HepG2 (cell line): ENCODE results near the gene NCDN. TPM values are rescaled to one million over a fixed set of nuclear protein-coding genes. Genes with fewer than 3 reads are reported as not detected.

ENCODE experiments used
- ATAC-seq: fragments of 200-7000 bp; cut with Tn5 transposase; 3 replicates; pipeline ENCODE4 v1.9.1; 2020; ENCODE audit warnings: mild to moderate bottlenecking, moderate library complexity
- BruUV-seq: library from RNA; stranded (reverse); fragments of 400-500 nt; replicated peaks from 2 replicates; lab custom pipeline; 2021; lab: Mats Ljungman, UMichigan
- CTCF ChIA-PET: fragments of 300-600 bp; formaldehyde crosslinking; extraction: SDS; loops from one replicate; lab custom pipeline; 2021; ENCODE audit warnings: low total read pairs, inconsistent platforms, low intra/inter-chr PET ratio; lab: Yijun Ruan, JAX
- POLR2A ChIA-PET: fragments of 350-600 bp; sonication (Branson Sonifier 250); formaldehyde crosslinking; loops from one replicate; lab custom pipeline; 2020; ENCODE audit warnings: antibody characterized with exemption, inconsistent platforms; lab: Yijun Ruan, JAX
- DNase-seq: peaks from one replicate; pipeline ENCODE4 v3.0.0-alpha.2; 2015; ENCODE audit warnings: low spot score
- FAIRE-seq: peaks from 3 replicates; lab custom pipeline; 2011; peaks lifted over from hg19 to GRCh38; lab: Jason Lieb, UNC
- H2AFZ ChIP-seq: one replicate; pipeline ENCODE4 v1.6.1; 2011; ENCODE audit warnings: low read length, inconsistent platforms
- H3K27ac ChIP-seq: fragments of 300-600 bp; 3 replicates; pipeline ENCODE4 v1.8.0; 2011; ENCODE audit warnings: mixed run types, mild to moderate bottlenecking, mixed read lengths, low read length, inconsistent platforms; ENCODE audit not compliant: insufficient read depth; ENCODE audit errors: extremely low read length
- H3K27me3 ChIP-seq, 2 experiments: fragments of 200-600 bp in 1 of 2; 2 replicates in 1 of 2; 3 replicates in 1 of 2; pipeline versions ENCODE4 v1.6.0 to v1.8.0; 2011; ENCODE audit warnings: low read length in 2 of 2, mild to moderate bottlenecking in 2 of 2, moderate library complexity in 2 of 2, inconsistent platforms in 1 of 2; ENCODE audit not compliant: insufficient read depth in 2 of 2, control insufficient read depth in 1 of 2
- H3K36me3 ChIP-seq, 2 experiments: fragments of 200-600 bp in 1 of 2; replicated peaks in 1 of 2; 2 replicates in 1 of 2; 3 replicates in 1 of 2; pipeline versions ENCODE4 v1.5.1 to v1.8.0; 2011; ENCODE audit warnings: low read length in 2 of 2, inconsistent platforms in 1 of 2; ENCODE audit not compliant: insufficient read depth in 2 of 2, control insufficient read depth in 1 of 2
- H3K4me1 ChIP-seq: 2 replicates; pipeline ENCODE4 v1.5.1; 2012; ENCODE audit warnings: low read length, inconsistent platforms; ENCODE audit not compliant: insufficient read depth
- H3K4me2 ChIP-seq: 2 replicates; pipeline ENCODE4 v1.6.0; 2011; ENCODE audit warnings: low read depth, low read length, inconsistent platforms
- H3K4me3 ChIP-seq, 3 experiments: fragments of 200-600 bp in 1 of 3; sonication (generic), shearing (Covaris generic) in 1 of 3; replicated peaks in 1 of 3; 2 replicates each; pipeline ENCODE4 v1.5.1; 2011 to 2016; ENCODE audit warnings: low read length in 3 of 3, inconsistent platforms in 2 of 3, low read depth in 2 of 3, mild to moderate bottlenecking in 2 of 3, control low read depth in 1 of 3, mixed read lengths in 1 of 3; ENCODE audit not compliant: insufficient read depth in 1 of 3
- H3K79me2 ChIP-seq: one replicate; pipeline ENCODE4 v1.6.1; 2011; ENCODE audit warnings: low read length, inconsistent platforms; ENCODE audit not compliant: insufficient read depth
- H3K9ac ChIP-seq: 2 replicates; pipeline ENCODE4 v1.6.0; 2011; ENCODE audit warnings: mild to moderate bottlenecking, low read depth, low read length, inconsistent platforms; ENCODE audit not compliant: insufficient read depth
- H3K9me3 ChIP-seq: 2 replicates; pipeline ENCODE4 v1.5.1; 2012; ENCODE audit warnings: mild to moderate bottlenecking, low read length
- H4K20me1 ChIP-seq: 2 replicates; pipeline ENCODE4 v1.6.0; 2011; ENCODE audit warnings: inconsistent platforms, mild to moderate bottlenecking, low read length, moderate library complexity; ENCODE audit not compliant: insufficient read depth
- CBFB ChIP-seq: sonication (generic); formaldehyde crosslinking; IDR thresholded peaks from 2 replicates; pipeline ENCODE4 v1.4.0; 2020; ENCODE audit warnings: missing genetic modification reagents
- FOXA3 ChIP-seq: IDR thresholded peaks from 2 replicates; pipeline ENCODE4 v1.6.1; 2016; ENCODE audit warnings: missing genetic modification reagents, missing compliant biosample characterization
- FOXC1 ChIP-seq: sonication (generic); formaldehyde crosslinking; IDR thresholded peaks from 2 replicates; pipeline ENCODE4 v1.8.0; 2022; ENCODE audit warnings: mild to moderate bottlenecking, missing genetic modification reagents, borderline replicate concordance
- MAFF ChIP-seq: IDR thresholded peaks from 2 replicates; pipeline ENCODE4 v1.6.1; 2011; ENCODE audit warnings: low read depth, low read length, improper control_type of control experiment
- PHF21A ChIP-seq: sonication (generic); formaldehyde crosslinking; IDR thresholded peaks from 2 replicates; pipeline ENCODE4 v1.5.0; 2020; ENCODE audit warnings: mild to moderate bottlenecking, missing genetic modification reagents
- RFX5 ChIP-seq: IDR thresholded peaks from 2 replicates; pipeline ENCODE4 v1.6.1; 2011; ENCODE audit warnings: low read depth, low read length, improper control_type of control experiment
- SAP130 ChIP-seq: IDR thresholded peaks from 2 replicates; pipeline ENCODE4 v1.6.1; 2016; ENCODE audit warnings: low read depth
- U2AF2 ChIP-seq: fragments of 200-400 bp; formaldehyde crosslinking; IDR thresholded peaks from 2 replicates; pipeline ENCODE4 v1.6.1; 2017; ENCODE audit warnings: low read depth, mild to moderate bottlenecking, low read length
- ZNF263 ChIP-seq: sonication (generic); formaldehyde crosslinking; IDR thresholded peaks from 2 replicates; pipeline ENCODE4 v1.4.0; 2020; ENCODE audit warnings: missing genetic modification reagents
- ZNF556 ChIP-seq: sonication (generic); formaldehyde crosslinking; IDR thresholded peaks from 2 replicates; pipeline ENCODE4 v1.4.0; 2020; ENCODE audit warnings: mild to moderate bottlenecking, missing genetic modification reagents, borderline replicate concordance
- ZNF615 ChIP-seq: sonication (generic); formaldehyde crosslinking; IDR thresholded peaks from 2 replicates; pipeline ENCODE4 v1.5.0; 2020; ENCODE audit warnings: mild to moderate bottlenecking, missing genetic modification reagents, borderline replicate concordance
- WGBS: methylation state at CpG from one replicate; pipeline ENCODE4 v1.1.6; 2017; ENCODE audit warnings: low lambda C conversion rate; 5-methylcytosine and 5-hydroxymethylcytosine counted together
- in situ Hi-C: cut with HindIII; loops from 2 replicates; pipeline ENCODE4 v1.10.0; 2017; ENCODE audit warnings: low pct_unique_long_range_greater_than_20kb; ENCODE audit not compliant: extremely low pct_ligation_motif_present
- intact Hi-C: fragments of 100-400 bp; cut with micrococcal nuclease; formaldehyde crosslinking; loops from one replicate; pipeline ENCODE4 v1.10.0; 2022; ENCODE audit not compliant: unreplicated experiment
- polyA plus RNA-seq, 8 experiments: library from polyadenylated mRNA; depleted of rRNA in 3 of 8; stranded (reverse) in 7 of 8; unstranded in 1 of 8; fragments of >200 nt; fragmentation: Illumina TruSeq in 4 of 8; extraction: Trizol in 4 of 8; gene quantifications; 2 replicates each; pipeline versions ENCODE4 v1.2.1 to v1.2.3, GENCODE V29; 2011 to 2016; ENCODE audit warnings: low read depth in 4 of 8, missing spikeins in 1 of 8, mixed read lengths in 1 of 8; ENCODE audit not compliant: insufficient read depth in 1 of 8
- total RNA-seq, 5 experiments: library from RNA; depleted of rRNA; stranded (reverse); fragments of >200 nt; fragmentation: Illumina TruSeq; extraction: Trizol; gene quantifications; 2 replicates each; pipeline ENCODE4 v1.2.3, GENCODE V29; 2016; ENCODE audit warnings: low read depth in 1 of 5
- TF ChIP-seq, protein P1 (sequence below): sonication (generic); formaldehyde crosslinking; IDR thresholded peaks from 2 replicates; pipeline ENCODE4 v1.8.1; 2023; ENCODE audit warnings: missing genetic modification reagents, mild to moderate bottlenecking, borderline replicate concordance
- TF ChIP-seq, protein P2 (sequence below): sonication (generic); formaldehyde crosslinking; IDR thresholded peaks from 2 replicates; pipeline ENCODE4 v1.4.0; 2020; ENCODE audit warnings: missing genetic modification reagents

Gene NCDN
- total and polyA plus RNA-seq, 2 of the 13 experiments (the other 11 are each of a cell fraction or from before 2014, with no cell fraction given), result 6.6 to 9.3 TPM

DNA sequence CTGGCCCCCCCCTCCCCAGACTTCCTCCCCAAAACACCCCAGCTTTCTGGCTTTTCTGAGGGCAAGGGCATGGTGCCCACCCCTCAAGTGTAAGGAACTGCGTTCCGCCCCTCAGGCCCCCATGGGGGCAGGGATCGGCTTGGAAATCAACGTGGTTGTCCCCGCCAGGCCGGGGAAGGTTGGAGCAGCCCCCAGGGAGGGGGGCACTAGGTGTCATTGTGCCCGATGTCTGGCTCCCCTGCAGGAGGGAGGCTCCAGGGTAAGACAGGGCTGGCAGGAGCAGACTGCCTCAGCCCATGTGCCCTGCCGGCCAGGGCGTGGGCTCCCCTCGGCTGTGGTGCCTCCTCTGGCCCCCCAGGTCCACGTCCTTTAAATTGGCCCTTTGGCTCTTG, 8.1 kb downstream of the NCDN start:
- H3K9me3 ChIP-seq, result no peaks in the 10 kb centered on the region
- no peaks in the 10 kb centered on the region for H4K20me1 ChIP-seq
- in situ Hi-C loops, result loop anchor here (5.0 kb wide), 1 partner anchor 152 kb away; the partner anchor contains the start of gene C1orf216
- no peak for DNase-seq
- H3K4me1 ChIP-seq, result no peaks in the 10 kb centered on the region
- WGBS, result 93% methylated on average over 3 of the region's 11 CpGs
- no peaks in the 10 kb centered on the region for H3K27me3 ChIP-seq
- H3K4me3 ChIP-seq, result no peak overlapping the region
- TF ChIP-seq SAP130 (CRISPR knock-in tag), result no peak
- no peak for TF ChIP-seq U2AF2
- no peak for TF ChIP-seq ZNF263 (CRISPR knock-in tag)
- no peak for TF ChIP-seq ZNF615 (CRISPR knock-in tag)
- TF ChIP-seq PHF21A, result no peak
- TF ChIP-seq CBFB (CRISPR knock-in tag), result no peak
- TF ChIP-seq, protein P1, sequence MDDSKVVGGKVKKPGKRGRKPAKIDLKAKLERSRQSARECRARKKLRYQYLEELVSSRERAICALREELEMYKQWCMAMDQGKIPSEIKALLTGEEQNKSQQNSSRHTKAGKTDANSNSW (CRISPR knock-in tag), result no peak
- TF ChIP-seq, protein P2, sequence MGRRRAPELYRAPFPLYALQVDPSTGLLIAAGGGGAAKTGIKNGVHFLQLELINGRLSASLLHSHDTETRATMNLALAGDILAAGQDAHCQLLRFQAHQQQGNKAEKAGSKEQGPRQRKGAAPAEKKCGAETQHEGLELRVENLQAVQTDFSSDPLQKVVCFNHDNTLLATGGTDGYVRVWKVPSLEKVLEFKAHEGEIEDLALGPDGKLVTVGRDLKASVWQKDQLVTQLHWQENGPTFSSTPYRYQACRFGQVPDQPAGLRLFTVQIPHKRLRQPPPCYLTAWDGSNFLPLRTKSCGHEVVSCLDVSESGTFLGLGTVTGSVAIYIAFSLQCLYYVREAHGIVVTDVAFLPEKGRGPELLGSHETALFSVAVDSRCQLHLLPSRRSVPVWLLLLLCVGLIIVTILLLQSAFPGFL, result no peak
- no peak for TF ChIP-seq MAFF
- no peak for TF ChIP-seq RFX5
- TF ChIP-seq FOXC1 (CRISPR knock-in tag), result no peak
- TF ChIP-seq FOXA3 (CRISPR knock-in tag), result no peak
- no peak for TF ChIP-seq ZNF556
- TF ChIP-seq, all 625 proteins: peak for 0
- no peak for ATAC-seq
- Histone ChIP-seq H3K4me2 (no peak overlapping the region), H3K27ac (no peak overlapping the region), H3K9ac (no peak overlapping the region), H3K79me2 (no peaks in the 10 kb centered on the region), H2AFZ (no peak overlapping the region), H3K36me3 (peaks cover 7 to 18% of the 10 kb centered on the region in 2 experiments; a peak in 3 of 5 replicates)
- no TSS peak for BruUV-seq
- intact Hi-C loops, result no loop called here
- no peak for FAIRE-seq
- ChIA-PET POLR2A (interaction anchor here (0.6 kb wide), 1 partner anchor 27 kb away, joined by 3 read pairs; no protein-coding TSS in a partner anchor), CTCF (interaction anchor here (3.4 kb wide), 1 partner anchor 115 kb away, joined by 13 read pairs; no protein-coding TSS in a partner anchor)
